ENCODE data around the gene MTFR1L.
A peak's percentile ranks its signal among the peaks of the same experiment; 100 is the strongest.

The MTFR1L gene

DNA sequence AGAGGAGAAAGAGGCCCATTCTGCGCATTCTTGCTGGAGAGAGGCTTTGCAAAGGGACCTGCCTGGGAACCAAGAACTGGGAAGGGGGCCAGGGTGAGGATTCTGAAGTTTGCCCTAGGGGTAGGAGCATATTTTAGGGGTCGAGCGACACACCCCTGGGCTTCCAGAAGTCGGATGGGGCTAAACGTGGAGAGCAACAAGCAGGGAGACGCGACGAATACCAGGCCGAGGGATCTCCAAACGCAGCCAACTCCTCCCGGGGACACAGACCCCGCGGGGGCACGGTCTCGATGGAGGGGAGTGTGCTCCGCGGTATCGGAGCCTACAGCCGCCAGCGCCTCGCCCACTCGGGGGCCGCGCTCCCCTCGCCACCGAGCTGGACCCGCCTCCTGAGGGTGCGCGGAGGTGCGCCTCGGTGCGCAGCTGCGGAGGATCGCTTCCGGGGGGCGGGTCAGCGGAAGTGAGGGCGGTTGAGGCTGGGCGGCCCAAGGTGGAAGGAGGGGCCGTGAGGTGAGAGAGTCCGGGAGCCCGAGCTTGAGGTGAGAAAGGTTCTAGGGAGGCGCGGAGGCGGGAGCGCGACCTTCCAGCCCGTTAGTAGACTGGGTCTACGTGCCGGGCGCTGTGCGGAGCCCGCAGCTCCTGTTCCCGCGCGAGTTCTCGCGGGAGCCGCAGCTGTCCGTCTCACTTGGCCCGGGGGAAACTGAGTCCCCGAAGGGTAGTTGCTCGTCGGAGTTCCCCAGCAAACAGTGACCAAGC lies at the start of gene MTFR1L:
Gene MTFR1L (plus strand): TSS at position 464 of the 756 bp plus-strand sequence. CDS start 3,151 bp downstream, outside the sequence.
- DNase-seq (ENCODE audit: low read depth in 3 of 3, low spot score in 1 of 3) = peak; percentile 77 to 89 (median 84)

GRCh38 chr1:25770541-25771220 lies 49.1 kb upstream of the MTFR1L start:
- no peak for DNase-seq (ENCODE audit: low read depth in 3 of 3, low spot score in 1 of 3)

- peak in 2 of 3 donors; percentile 19 to 26 for DNase-seq (ENCODE audit: low read depth in 3 of 3, low spot score in 1 of 3)
These were observed 48.3 kb upstream of the MTFR1L start for GRCh38 chr1:25771221-25772114.

DNA sequence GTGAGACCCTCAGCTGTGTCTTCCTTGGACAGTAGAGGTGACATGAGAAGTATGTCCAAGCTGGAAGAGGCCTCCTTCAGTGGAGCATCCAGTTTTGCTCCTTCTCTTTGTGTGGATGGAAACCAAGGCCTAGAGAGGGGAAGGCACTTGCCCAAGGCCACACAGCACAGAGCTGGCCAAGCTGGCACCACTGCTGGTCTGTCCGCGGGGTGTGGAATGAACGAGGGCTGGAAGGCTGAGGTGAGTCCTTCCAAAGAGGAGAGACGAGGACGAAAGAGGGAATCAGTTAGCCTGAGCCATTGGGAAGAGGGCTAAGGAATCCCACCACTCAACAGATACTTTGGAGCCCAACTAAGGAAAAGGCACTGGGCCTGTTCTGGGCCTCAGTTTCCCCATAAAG lies 47.6 kb upstream of the MTFR1L start:
- no peak for DNase-seq (ENCODE audit: low read depth in 3 of 3, low spot score in 1 of 3)

DNA sequence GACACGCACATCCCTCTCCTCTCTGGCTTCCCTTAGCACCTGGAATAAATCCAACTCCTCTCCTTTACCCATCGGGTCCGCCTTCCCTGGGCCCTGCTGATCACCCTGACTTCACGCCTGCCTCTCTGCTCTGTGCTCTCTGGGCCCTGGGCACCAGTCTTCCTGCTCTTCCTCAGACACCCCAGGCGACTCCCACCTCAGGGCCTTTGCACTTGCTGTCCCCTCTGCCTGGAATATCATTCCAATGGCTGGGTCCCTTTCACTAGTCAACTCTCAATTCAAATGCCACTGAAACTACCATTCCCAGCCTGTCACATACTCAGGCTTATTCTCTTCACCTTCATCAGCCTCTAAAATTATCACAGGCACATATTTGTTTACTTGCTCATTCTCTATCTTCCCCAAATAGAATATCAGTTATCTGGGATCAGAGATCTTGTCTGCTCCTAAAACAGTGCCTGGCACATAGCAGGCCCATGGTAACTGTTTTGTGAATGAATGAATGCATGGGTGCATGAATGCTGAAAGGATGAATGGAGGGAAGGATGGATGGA lies 47.0 kb upstream of the MTFR1L start:
- no peak for DNase-seq (ENCODE audit: low read depth in 3 of 3, low spot score in 1 of 3)

DNA sequence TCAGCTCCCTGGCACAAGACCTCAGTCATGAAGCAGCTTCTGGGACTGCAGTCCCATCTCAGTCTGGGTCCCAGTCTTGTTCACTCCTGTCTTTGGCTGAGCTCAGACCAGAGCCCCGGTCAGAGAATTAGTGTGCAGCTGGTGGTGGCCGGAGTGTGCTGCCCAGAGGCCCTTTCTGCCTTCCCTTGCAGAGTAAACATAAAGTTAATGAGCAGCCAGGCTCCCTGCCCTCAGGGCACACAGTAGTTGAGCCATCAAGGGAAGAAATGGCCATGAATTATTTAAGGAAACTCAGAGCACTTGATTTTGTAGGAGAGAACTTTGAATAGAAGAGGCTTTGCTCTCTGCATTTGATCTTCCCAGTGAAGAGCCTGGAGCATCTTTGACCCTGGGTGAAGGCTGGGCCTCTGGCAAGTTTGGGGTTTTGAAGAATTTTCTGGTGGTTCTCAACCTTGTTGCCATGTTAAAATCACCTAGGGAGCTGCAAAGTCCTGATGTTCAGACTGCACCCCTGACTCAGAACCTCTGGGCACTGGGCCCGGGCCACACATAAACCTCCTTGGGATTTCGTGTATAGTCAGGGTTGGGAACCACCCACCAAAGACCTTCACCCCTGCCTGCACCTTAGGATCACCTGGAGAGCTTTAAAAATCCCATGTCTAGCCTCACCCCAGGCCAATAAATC lies 46.2 kb upstream of the MTFR1L start:
- DNase-seq (ENCODE audit: low read depth in 3 of 3, low spot score in 1 of 3) = no peak

GRCh38 chr1:25774206-25774803 lies 45.4 kb upstream of the MTFR1L start:
- no peak for DNase-seq (ENCODE audit: low read depth in 3 of 3, low spot score in 1 of 3)

DNA sequence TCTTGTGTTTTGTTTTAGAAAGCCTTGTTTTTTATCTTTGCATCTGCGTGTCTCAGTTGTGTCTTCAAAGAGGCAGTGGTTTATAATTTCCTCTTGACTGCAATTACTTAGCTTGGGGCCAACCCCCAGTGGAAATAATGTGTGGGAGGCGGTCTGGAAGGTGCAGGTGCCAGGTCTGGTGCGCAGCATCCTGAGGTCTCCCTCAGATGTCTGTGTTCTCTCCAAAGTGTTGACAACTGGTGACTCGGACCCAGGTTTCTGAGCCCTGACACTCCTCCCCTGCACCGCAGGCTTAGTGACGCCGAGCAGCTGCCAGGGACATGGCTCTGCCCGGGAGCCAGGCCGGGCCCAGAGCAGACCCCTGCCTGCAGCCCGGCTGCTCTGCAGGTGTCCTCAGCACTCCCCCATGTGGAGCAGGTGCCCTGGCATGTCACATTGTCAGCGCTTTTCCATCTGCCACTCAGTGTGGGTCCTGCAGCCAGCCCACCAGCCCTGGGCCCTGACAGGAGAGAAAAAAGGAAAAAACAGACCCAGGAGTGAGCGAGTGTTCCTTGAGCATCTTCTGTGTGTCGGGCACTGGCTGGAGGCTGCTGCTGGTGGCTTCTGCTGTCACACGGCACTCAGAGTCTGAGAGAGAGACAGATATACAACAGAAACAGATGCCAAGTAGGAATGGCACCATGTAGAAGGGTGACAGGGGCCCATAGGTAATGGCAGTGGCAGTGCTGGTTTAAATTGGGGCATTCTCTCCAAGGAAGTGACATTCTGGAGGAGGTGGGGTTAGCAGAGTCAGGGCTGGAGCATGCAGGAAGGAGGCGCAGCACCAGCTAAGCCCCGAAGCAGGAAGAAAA lies 44.6 kb upstream of the MTFR1L start:
- peak; percentile 48 to 79 (median 71) for DNase-seq (ENCODE audit: low read depth in 3 of 3, low spot score in 1 of 3)

- no peak for DNase-seq (ENCODE audit: low read depth in 3 of 3, low spot score in 1 of 3)
These were observed 40.4 kb upstream of the MTFR1L start for GRCh38 chr1:25779388-25779787.

- DNase-seq (ENCODE audit: low read depth in 3 of 3, low spot score in 1 of 3) = no peak
These were observed 39.9 kb upstream of the MTFR1L start for GRCh38 chr1:25779894-25780293.

DNA sequence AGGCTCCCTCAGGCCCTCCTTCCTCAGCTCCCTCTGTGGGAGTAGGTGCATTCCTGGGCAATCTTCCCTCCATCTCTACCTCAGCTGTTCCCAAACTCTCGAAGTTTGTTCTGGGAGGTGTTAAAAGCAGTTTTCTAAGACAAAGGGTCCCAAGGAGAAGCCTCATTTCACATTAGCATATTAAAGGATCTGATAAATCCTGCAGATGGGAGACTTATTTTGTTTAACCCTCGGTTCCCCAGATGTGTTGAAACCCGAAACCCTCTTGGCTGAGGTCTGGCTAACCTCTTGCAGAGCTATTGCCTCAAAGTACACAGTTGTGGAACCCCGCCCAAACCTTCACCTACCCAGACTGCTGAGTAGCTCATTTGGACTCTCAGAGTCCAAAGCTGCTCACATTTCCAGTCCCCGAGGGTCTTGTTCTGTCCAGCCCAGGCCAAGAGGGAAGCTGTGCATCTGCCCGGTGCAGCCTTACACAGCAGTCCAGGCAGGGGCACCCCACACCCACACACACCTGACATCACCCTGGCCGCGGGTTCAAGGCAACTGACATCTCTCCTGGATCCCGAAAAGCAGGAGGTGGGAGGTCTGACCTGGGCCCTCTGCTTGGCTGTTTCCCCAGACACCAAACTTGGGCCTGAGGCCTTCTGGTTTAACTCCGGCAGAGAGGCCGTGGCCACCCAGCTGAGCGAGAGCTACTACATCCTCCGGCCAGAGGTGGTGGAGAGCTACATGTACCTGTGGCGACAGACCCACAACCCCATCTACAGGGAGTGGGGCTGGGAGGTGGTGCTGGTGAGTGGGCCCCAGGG lies 39.2 kb upstream of the MTFR1L start:
- no peak for DNase-seq (ENCODE audit: low read depth in 3 of 3, low spot score in 1 of 3)

DNA sequence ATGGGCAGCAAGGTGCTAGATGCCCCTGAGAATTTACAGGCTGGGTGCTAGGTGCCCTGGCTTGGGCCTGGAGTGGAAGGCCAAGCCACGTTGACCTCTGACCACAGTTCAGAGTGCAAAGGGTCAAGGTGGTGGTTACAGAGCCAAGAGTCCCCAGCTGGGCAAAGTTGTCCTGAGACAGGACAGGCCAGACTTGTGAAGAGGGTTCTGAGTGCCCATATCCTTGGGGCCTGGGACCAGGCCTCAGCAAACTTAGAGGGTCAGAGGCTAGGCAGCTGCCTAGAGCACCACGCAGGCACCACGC lies 38.7 kb upstream of the MTFR1L start:
- DNase-seq (ENCODE audit: low read depth in 3 of 3, low spot score in 1 of 3) = no peak

DNA sequence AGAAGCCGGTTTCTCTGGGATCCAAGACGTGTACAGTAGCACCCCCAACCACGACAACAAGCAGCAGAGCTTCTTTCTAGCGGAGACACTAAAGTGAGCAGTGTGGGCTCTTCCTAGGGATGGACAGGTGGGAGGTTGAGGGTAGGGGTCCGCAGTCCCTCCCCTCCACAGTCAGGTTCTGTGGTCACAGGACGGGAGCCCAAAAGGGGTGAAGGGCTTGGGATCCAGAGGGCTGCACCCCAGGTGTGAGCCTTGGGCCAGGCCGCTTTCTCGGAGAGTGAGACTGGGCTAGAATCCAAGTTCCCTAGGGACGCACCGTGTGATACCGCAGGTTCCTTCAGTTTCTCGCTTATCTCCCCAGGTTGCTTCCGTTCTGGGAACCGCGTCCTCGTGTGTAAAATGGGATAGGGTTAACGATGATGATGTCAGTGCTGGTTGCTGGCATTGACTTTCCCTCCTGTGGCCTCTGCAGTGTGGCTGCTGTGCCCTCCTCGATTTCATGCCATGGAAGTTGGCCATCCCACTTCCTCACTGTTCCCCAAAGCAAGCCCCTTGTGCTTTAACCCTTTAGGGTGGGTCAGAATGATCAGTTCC lies 37.0 kb upstream of the MTFR1L start:
- DNase-seq (ENCODE audit: low read depth in 3 of 3, low spot score in 1 of 3) = no peak

GRCh38 chr1:25784575-25785051 lies 35.1 kb upstream of the MTFR1L start:
- DNase-seq (ENCODE audit: low read depth in 3 of 3, low spot score in 1 of 3) = no peak

DNA sequence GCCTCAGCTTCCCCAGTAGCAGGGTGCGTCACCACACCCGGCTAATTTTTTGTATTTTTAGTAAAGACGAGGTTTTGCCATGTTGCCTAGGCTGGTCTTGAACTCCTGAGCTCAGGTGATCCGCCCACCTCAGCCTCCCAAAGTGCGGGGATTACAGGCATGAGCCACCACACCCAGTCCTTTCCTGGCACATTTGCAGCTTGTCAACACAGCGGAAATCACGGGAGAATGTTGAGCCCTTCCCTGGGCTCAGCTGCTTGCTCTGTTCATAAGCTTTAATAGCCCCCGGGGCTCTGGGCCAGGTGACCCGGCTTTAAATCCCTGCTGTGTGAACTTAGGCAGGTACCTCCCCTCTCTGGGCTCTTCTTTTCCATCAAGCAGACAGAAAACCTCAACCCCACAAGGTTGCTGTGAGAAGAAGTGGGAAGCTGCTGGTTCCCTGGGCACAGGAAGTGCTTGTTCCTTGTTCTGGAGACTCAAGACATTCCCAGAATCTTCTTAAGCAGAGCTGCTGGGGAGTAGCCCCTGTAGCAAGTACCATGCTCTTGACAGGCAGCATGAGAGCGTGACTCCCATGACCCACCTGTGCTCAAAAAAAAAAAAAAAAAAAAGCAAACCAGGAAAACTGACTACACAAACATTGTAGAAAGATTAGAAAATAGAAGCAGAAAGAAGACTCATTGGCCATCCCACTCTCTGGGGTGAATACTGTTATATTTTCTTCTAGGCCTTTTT lies 34.3 kb upstream of the MTFR1L start:
- no peak for DNase-seq (ENCODE audit: low read depth in 3 of 3, low spot score in 1 of 3)

- DNase-seq (ENCODE audit: low read depth in 3 of 3, low spot score in 1 of 3) = no peak
These were observed 32.6 kb upstream of the MTFR1L start for GRCh38 chr1:25786887-25787759.

DNA sequence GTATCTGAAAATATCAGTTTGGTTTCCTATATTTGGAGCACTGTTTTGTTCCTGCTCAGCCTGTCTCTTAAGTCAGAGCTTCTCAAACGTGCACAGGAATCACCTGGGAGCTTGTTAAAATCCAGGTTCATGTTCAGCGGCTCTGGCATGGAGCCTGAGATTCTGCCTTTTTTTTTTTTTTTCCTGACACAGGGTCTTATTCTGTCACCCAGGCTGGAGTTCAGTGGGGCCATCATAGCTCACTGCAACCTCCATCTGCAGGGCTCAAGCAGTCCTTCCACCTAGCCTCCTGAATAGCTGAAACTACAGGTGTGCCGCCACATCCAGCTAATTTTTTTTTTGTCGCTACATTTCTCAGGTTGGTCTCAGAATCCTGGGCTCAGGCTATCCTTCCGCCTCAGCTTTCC lies 32.0 kb upstream of the MTFR1L start:
- DNase-seq (ENCODE audit: low read depth in 3 of 3, low spot score in 1 of 3) = no peak
